Spinal cord (tissue), 10 donors: Measurements from ENCODE around the gene OLIG1. TPM values are rescaled to one million over a fixed set of nuclear protein-coding genes. Genes with fewer than 3 reads are reported as not detected.

Source experiments
- DNase-seq, 6 donors: peaks; one replicate each; pipeline versions ENCODE4 v3.0.0 to v3.0.0-alpha.2; 2013 to 2015; ENCODE audit warnings: low spot score in 6 of 6, low read depth in 4 of 6
- H3K27ac ChIP-seq: one replicate; pipeline ENCODE4 v1.5.1; 2013; ENCODE audit warnings: low read depth, low read length, control low read depth
- H3K27me3 ChIP-seq: one replicate; pipeline ENCODE4 v1.6.1; 2013; ENCODE audit warnings: low read length; ENCODE audit not compliant: control insufficient read depth, insufficient read depth
- H3K36me3 ChIP-seq: one replicate; pipeline ENCODE4 v1.6.1; 2013; ENCODE audit warnings: low read length; ENCODE audit not compliant: control insufficient read depth, insufficient read depth
- H3K4me1 ChIP-seq: one replicate; pipeline ENCODE4 v1.6.1; 2013; ENCODE audit warnings: low read length; ENCODE audit not compliant: control insufficient read depth, insufficient read depth
- H3K4me3 ChIP-seq: one replicate; pipeline ENCODE4 v1.5.1; 2013; ENCODE audit warnings: low read depth, low read length, control low read depth
- H3K9me3 ChIP-seq: one replicate; pipeline ENCODE4 v1.6.1; 2013; ENCODE audit warnings: low read length; ENCODE audit not compliant: control insufficient read depth, insufficient read depth
- WGBS: methylation state at CpG from one replicate; pipeline ENCODE4 v1.1.5; 2013; ENCODE audit warnings: missing lambda C conversion rate; ENCODE audit not compliant: insufficient coverage; 5-methylcytosine and 5-hydroxymethylcytosine counted together
- polyA plus RNA-seq, 2 donors: library from polyadenylated mRNA; unstranded; fragments of 120-200 nt; gene quantifications; one replicate each; pipeline ENCODE4 v1.2.1, GENCODE V29; 2013; ENCODE audit not compliant: insufficient read length in 2 of 2
- total RNA-seq, 2 donors: library from RNA; depleted of rRNA in 1 of 2; stranded (reverse); fragments of 120-200 nt in 1 of 2; fragments of >200 nt in 1 of 2; gene quantifications; one replicate each; pipeline versions ENCODE4 v1.2.3 to v1.2.4, GENCODE V29; 2013 to 2014
- donor health status: healthy.

The OLIG1 gene
- total and polyA plus RNA-seq, 4 donors = 27.5 to 405 (median 176) TPM

GRCh38 chr21:33024201-33025103 is 45.5 kb upstream of the OLIG1 start:
- Histone ChIP-seq H3K36me3 (peaks cover 20% of the 10 kb centered on the region), H3K9me3 (no peaks in the 10 kb centered on the region), H3K4me1 (peaks cover 69% of the 10 kb centered on the region), H3K27ac (peak overlapping the region; percentile 44), H3K27me3 (peaks cover 95% of the 10 kb centered on the region), H3K4me3 (peak overlapping the region; percentile 22)
- peak in 2 of 6 donors; percentile 59 to 62 for DNase-seq
- 5% methylated on average over 33 of the region's 40 CpGs for WGBS

- Histone ChIP-seq H3K4me1 (peaks cover 69% of the 10 kb centered on the region), H3K27me3 (peaks cover 95% of the 10 kb centered on the region), H3K9me3 (no peaks in the 10 kb centered on the region), H3K4me3 (peak overlapping the region; percentile 22), H3K36me3 (peaks cover 20% of the 10 kb centered on the region), H3K27ac (peak overlapping the region; percentile 44)
- WGBS = 2% methylated on average over 20 of the region's 22 CpGs
- DNase-seq = peak in 2 of 6 donors; percentile 55 to 73
These were observed 44.8 kb upstream of the OLIG1 start for GRCh38 chr21:33025106-33025488.

- Histone ChIP-seq H3K27ac (peak within 1 kb of the TSS; percentile 88), H3K4me3 (peak within 1 kb of the TSS; percentile 62), H3K9me3 (no peaks in the 10 kb centered on the region), H3K36me3 (peaks cover 20% of the 10 kb centered on the region), H3K27me3 (peaks cover 96% of the 10 kb centered on the region), H3K4me1 (peaks cover 70% of the 10 kb centered on the region)
- under 1% methylated on average over 50 of the region's 59 CpGs for WGBS
- peak in 4 of 6 donors; percentile 68 to 92 (median 77) for DNase-seq
These were observed 44.2 kb upstream of the OLIG1 start, which contains the start of gene OLIG2 for GRCh38 chr21:33025489-33026442. OLIG2 (plus strand) TSS chr21:33025935; CDS start chr21:33026863, 928 bp downstream.

GRCh38 chr21:33026443-33026858 is 43.5 kb upstream of the OLIG1 start:
- DNase-seq = peak in 1 of 6 donors; percentile 3
- no peaks in the 10 kb centered on the region for H3K9me3 ChIP-seq
- peaks cover 20% of the 10 kb centered on the region for H3K36me3 ChIP-seq
- peak overlapping the region; percentile 88 for H3K27ac ChIP-seq
- 1% methylated on average over 14 of the region's 21 CpGs for WGBS
- peaks cover 77% of the 10 kb centered on the region for H3K4me1 ChIP-seq
- peak overlapping the region; percentile 62 for H3K4me3 ChIP-seq
- peaks cover 96% of the 10 kb centered on the region for H3K27me3 ChIP-seq

GRCh38 chr21:33026878-33027400 is 43.0 kb upstream of the OLIG1 start:
- Histone ChIP-seq H3K27ac (peak overlapping the region; percentile 88), H3K36me3 (peaks cover 20% of the 10 kb centered on the region), H3K4me3 (peak overlapping the region; percentile 62), H3K4me1 (peaks cover 80% of the 10 kb centered on the region), H3K9me3 (no peaks in the 10 kb centered on the region), H3K27me3 (peaks cover 96% of the 10 kb centered on the region)
- peak in 2 of 6 donors; percentile 28 to 55 for DNase-seq
- under 1% methylated on average over 54 of the region's 54 CpGs for WGBS

- H3K27me3 ChIP-seq = peaks cover 96% of the 10 kb centered on the region
- H3K4me3 ChIP-seq = peak overlapping the region; percentile 62
- peaks cover 73% of the 10 kb centered on the region for H3K4me1 ChIP-seq
- peaks cover 20% of the 10 kb centered on the region for H3K36me3 ChIP-seq
- peak in 2 of 6 donors; percentile 2 to 20 for DNase-seq
- H3K27ac ChIP-seq = peak overlapping the region; percentile 40
- WGBS = under 1% methylated on average over 77 of the region's 85 CpGs
- H3K9me3 ChIP-seq = no peaks in the 10 kb centered on the region
These were observed 42.3 kb upstream of the OLIG1 start for GRCh38 chr21:33027401-33028286.

GRCh38 chr21:33028287-33028670 is 41.7 kb upstream of the OLIG1 start:
- no peaks in the 10 kb centered on the region for H3K9me3 ChIP-seq
- peaks cover 69% of the 10 kb centered on the region for H3K4me1 ChIP-seq
- H3K4me3 ChIP-seq = peak overlapping the region; percentile 24
- peak overlapping the region; percentile 40 for H3K27ac ChIP-seq
- peaks cover 96% of the 10 kb centered on the region for H3K27me3 ChIP-seq
- peaks cover 20% of the 10 kb centered on the region for H3K36me3 ChIP-seq
- peak in 1 of 6 donors; percentile 31 for DNase-seq
- whole genome bisulfite sequencing = 0% methylated on average over 6 of the region's 15 CpGs

GRCh38 chr21:33028773-33029384 is 41.1 kb upstream of the OLIG1 start:
- H3K4me3 ChIP-seq = peak overlapping the region; percentile 24
- H3K4me1 ChIP-seq = peaks cover 69% of the 10 kb centered on the region
- H3K9me3 ChIP-seq = no peaks in the 10 kb centered on the region
- peaks cover 96% of the 10 kb centered on the region for H3K27me3 ChIP-seq
- DNase-seq = peak in 2 of 6 donors; percentile 39 to 60
- H3K36me3 ChIP-seq = peaks cover 20% of the 10 kb centered on the region
- 3% methylated on average over 21 of the region's 28 CpGs for WGBS
- H3K27ac ChIP-seq = peak overlapping the region; percentile 52
